KG1 (cell line): ENCODE measurements around the gene CXCL9.
"Not testable (repeated sequence)": the region's sequence is repeated elsewhere in the genome, so short reads cannot be mapped to it uniquely, and the experiment has no call there.

Experiments used
- DNase-seq: peaks from one replicate; lab custom pipeline; 2025; lab: John Stamatoyannopoulos, UW

The CXCL9 gene

DNA sequence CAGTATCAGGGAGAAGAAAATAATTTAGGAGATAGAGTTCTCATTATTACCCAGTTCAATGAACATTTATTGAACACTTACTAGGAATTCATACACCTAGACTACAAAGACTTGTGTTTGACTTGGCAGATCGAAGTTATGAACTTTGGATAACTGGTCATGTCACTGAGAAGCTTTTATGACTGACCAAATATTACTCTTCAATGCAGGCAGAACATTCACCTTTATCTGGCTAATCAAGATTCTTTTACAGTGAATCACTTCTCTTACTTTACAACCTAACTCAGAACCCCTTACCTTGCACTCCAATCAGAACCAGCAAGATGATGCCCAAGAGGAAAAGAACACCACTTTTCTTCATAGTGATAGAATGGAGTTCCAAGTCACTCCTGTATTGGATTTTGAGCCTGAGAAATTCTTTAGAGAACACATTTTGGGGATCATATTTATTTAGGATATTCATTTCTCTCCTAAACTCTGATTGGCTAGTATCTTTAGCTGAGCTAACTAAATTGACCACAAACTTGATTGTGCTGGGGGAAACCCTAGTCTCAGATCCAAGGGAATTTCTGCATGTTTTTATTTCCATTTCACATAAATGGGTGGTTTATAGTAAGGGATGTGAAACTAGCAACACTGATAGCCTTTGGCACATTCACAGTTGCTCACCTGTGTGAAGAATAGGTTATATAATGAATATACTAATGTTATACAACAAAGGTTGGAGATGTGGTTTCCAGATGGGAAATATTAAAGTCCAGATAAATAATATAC, at the start of gene CXCL9:
Gene CXCL9 (minus strand): TSS at position 421 of the 774 bp plus-strand sequence. CDS start 60 bp downstream, at position 361.
- DNase-seq: no peak

DNA sequence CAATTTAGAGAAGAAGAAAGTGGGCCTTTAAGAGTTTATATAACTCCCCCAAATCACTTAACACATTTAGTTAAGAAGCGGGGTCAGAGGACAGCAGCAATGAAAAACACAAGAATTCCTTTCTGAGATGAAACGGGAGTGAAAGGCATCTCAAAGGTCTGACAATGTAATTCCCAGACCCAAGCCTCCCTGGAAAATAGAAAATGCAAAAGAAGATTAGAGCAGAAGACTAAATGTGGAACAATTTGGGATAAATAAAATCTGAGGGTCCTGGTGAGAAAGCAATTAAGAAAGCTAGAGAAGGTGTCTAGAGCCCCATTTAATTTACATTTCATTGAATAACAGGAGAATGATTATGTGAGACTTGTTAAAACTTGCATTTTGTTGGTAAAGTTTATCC, 48.1 kb upstream of the CXCL9 start:
- no peak for DNase-seq

- no peak for DNase-seq
Observed at GRCh38 chr4:76055016-76055415, 47.7 kb upstream of the CXCL9 start.

GRCh38 chr4:76053730-76054129, 46.4 kb upstream of the CXCL9 start:
- no peak for DNase-seq

DNA sequence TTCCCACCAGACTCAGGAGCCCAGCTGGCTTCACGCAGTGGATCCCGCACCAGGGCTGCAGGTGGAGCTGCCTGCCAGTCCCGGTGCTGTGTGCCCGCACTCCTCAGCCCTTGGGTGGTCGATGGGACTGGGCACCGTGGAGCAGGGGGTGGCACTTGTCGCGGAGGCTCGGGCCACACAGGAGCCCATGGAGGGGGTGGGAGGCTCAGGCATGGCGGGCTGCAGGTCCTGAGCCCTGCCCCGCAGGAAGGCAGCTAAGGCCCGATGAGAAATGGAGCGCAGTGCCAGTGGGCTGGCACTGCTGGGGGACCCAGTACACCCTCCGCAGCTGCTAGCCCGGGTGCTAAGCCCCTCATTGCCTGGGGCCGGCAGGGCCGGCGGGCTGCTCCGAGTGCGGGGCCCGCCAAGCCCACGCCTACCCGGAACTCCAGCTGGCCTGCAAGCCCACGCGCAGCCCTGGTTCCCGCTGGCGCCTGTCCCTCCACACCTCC, 43.3 kb upstream of the CXCL9 start:
- not testable (repeated sequence) for DNase-seq

- not testable (repeated sequence) for DNase-seq
Observed at GRCh38 chr4:76049860-76050416, 42.6 kb upstream of the CXCL9 start.

- not testable (repeated sequence) for DNase-seq
Observed at GRCh38 chr4:76044686-76045085, 37.4 kb upstream of the CXCL9 start.

DNA sequence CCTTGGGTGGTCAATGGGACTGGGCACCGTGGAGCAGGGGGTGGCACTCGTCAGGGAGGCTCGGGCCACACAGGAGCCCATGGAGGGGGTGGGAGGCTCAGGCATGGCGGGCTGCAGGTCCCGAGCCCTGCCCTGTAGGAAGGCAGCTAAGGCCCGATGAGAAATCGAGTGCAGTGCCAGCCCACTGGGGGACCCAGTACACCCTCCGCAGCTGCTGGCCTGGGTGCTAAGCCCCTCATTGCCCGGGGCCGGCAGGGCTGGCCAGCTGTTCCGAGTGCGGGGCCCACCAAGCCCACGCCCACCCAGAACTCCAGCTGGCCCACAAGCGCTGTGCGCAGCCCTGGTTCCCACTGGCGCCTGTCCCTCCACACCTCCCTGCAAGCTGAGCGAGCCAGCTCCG, 36.0 kb upstream of the CXCL9 start:
- not testable (repeated sequence) for DNase-seq

DNA sequence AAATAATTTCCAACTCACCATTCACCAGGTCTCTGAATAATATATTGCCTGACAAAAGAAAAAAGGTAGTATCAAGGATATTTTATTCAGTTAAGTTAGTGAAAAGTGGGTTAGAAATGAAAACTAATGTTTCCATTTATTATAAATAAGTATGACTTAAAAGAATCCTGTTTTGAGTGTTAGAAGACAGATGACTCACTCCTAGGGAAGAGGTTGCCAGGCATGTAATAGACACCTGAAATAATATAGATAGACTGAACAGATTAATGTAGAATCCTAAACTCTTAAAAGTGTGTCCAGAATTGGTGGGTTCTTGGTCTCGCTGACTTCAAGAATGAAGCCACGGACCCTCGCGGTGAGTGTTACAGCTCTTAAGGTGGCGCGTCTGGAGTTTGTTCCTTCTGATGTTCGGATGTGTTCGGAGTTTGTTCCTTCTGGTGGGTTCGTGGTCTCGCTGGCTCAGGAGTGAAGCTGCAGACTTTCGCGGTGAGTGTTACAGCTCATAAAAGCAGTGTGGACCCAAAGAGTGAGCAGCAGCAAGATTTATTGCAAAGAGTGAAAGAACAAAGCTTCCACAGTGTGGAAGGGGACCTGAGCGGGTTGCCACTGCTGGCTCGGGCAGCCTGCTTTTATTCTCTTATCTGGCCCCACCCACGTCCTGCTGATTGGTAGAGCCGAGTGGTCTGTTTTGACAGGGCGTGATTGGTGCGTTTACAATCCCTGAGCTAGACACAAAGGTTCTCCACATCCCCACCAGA, 35.1 kb upstream of the CXCL9 start:
- not testable (repeated sequence) for DNase-seq

- no peak for DNase-seq
Observed at GRCh38 chr4:76036855-76037254, 29.5 kb upstream of the CXCL9 start.

DNA sequence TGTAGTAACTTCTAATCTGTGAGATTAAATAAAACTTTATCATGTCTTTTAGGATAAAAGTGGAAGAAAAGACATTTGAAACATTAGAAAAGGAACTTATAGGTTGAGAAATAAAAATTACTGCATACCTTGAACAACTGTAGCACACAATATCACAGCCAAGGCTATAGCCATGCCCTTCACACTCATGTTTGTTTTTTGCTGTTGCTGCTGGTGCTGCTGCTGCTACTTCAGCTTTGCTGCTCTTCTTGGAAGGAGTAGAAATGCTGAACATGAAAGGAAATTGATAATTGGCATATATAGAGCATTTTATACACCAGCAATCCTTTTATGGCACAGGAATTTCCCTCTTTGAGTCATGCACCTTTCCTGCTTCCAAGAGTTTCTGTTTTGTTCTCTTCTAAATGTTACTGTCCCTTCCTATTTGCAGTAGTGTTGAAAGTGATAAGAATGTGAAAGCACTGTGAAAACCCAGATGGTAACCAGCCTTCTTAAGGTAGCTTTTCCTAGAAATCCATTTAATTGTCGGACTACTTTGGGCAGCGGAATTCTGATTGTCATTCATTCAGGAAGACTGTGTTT, 28.6 kb upstream of the CXCL9 start, which contains the start of gene CXCL11:
Gene CXCL11 (minus strand): TSS at position 272 of the 582 bp plus-strand sequence. CDS start 83 bp downstream, at position 189.
- no peak for DNase-seq

GRCh38 chr4:76035141-76035540, 27.8 kb upstream of the CXCL9 start:
- no peak for DNase-seq

GRCh38 chr4:76029300-76029699, 22.0 kb upstream of the CXCL9 start:
- DNase-seq: no peak

GRCh38 chr4:76028350-76028765, 21.0 kb upstream of the CXCL9 start:
- DNase-seq: peak; percentile 38

- no peak for DNase-seq
Observed at GRCh38 chr4:76024065-76024464, 16.8 kb upstream of the CXCL9 start.

DNA sequence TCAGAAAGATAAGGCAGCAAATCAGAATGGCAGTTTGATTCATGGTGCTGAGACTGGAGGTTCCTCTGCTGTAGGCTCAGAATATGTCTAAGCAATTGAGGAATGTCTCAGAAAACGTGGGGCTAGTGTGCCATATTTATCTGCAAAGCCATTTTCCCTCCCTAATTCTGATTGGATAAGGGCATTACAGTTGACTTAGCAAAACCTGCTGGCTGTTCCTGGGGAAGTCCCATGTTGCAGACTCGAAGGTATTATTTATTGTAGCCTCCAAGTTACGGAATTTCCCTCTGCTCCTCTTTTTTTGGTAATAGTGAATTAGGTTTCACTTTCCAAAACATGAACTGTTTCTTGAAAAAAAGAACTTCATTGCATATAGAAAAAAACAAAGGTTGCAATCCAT, 16.1 kb upstream of the CXCL9 start, which contains the start of gene CXCL10:
Gene CXCL10 (minus strand): TSS at position 109 of the 400 bp plus-strand sequence. CDS start 66 bp downstream, at position 43.
- no peak for DNase-seq

GRCh38 chr4:76022677-76023076, 15.4 kb upstream of the CXCL9 start:
- no peak for DNase-seq

DNA sequence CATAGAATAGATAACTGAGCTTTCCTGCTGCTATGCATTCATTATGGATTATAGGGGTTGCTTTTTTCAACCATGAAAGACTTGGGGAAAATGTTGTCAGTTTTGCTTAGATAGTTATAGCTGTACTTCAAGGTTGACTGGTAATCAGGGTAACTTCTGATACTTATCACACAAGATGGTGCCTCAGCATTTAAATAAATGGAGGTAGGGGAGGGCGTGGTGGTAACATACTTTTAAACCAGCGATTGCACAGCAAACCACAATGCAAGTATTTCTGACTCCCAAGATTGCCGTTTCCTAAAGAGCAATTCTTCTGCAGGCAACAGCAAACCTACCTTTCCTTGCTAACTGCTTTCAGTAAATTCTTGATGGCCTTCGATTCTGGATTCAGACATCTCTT, 14.7 kb upstream of the CXCL9 start:
- no peak for DNase-seq

DNA sequence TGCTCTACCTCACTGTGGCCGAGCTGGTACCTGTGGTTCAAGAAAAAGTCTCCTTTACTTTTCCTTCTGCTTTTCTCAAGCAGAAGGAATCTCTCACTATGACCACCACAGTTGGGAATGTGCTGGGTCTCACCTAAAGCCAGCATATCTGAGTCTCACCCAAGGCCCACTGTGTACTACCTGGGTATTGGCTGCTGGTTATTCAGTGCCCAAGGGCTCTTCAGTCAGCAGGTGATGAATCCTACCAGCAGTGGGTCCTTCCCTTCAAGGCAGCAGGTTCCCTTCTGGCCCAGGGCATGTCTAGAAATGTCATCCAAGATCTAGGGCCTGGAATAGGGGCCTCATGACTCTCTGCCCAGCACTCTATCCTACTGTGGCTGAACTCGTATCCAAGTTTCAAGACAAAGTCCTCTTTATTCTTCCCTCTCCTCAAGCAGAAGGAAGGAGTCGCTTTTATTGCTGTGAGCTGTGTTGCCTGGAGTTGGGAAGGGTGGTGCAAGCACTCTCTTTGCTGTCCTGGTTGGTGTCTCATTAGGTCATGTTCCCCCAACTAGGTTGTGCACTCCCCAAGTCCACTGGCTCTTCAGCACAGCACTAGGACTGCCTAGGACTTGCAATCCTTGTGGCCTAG, 9.9 kb upstream of the CXCL9 start:
- no peak for DNase-seq

GRCh38 chr4:76016393-76016792, 9.1 kb upstream of the CXCL9 start:
- DNase-seq: no peak

GRCh38 chr4:76013540-76013939, 6.2 kb upstream of the CXCL9 start:
- DNase-seq: no peak

- DNase-seq: no peak
Observed at GRCh38 chr4:76012388-76012801, 5.1 kb upstream of the CXCL9 start.
